ENCODE measurements around the gene PLIN3.

DNA sequence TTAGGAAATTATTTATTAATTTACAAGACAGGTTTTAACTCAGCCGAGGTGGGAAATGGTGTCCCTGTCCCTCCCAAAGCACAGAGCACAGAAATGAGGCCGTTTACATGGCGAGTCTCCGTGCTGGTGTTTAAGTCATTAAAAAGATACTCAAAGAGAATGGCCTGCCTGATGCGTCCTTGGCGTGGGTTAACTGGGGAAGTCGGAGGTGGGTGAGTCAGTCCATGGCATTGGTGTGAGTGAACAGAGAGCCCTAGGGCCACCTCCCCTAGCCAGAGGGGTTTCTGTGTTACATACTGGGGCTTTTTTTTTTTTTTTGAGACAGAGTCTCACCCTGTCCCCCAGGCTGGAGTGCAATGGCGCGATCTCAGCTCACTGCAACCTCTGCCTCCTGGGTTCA is 72.1 kb downstream of the PLIN3 start:
- TF ChIP-seq, protein P1, sequence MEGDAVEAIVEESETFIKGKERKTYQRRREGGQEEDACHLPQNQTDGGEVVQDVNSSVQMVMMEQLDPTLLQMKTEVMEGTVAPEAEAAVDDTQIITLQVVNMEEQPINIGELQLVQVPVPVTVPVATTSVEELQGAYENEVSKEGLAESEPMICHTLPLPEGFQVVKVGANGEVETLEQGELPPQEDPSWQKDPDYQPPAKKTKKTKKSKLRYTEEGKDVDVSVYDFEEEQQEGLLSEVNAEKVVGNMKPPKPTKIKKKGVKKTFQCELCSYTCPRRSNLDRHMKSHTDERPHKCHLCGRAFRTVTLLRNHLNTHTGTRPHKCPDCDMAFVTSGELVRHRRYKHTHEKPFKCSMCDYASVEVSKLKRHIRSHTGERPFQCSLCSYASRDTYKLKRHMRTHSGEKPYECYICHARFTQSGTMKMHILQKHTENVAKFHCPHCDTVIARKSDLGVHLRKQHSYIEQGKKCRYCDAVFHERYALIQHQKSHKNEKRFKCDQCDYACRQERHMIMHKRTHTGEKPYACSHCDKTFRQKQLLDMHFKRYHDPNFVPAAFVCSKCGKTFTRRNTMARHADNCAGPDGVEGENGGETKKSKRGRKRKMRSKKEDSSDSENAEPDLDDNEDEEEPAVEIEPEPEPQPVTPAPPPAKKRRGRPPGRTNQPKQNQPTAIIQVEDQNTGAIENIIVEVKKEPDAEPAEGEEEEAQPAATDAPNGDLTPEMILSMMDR (conservative IDR thresholded peaks at IDR 0.05; ENCODE audit: low read depth in 2 of 2): no peak
- no peak for TF ChIP-seq POLR2AphosphoS5 (IDR thresholded peaks at IDR 0.05; ENCODE audit: low read depth)

Measured in GM23338 (cell line).